ENCODE results near the gene BCL7A.

BCL7A gene

GRCh38 chr12:122086641-122087285, 65.1 kb downstream of the BCL7A start:
- Histone ChIP-seq H4K20me1 (ENCODE audit: insufficient read depth, low read length) (no peaks in the 10 kb centered on the region), H3K4me1 (ENCODE audit: insufficient read depth, low read length, severe bottlenecking) (peaks cover 25% of the 10 kb centered on the region), H3K27ac (ENCODE audit: low read depth, low read length, poor library complexity, severe bottlenecking) (no peak overlapping the region), H3K4me2 (ENCODE audit: low read length) (no peak overlapping the region), H3K27me3 (ENCODE audit: insufficient read depth, low read length) (no peaks in the 10 kb centered on the region), H3K36me3 (ENCODE audit: insufficient read depth, low read length) (peaks cover 24% of the 10 kb centered on the region), H2AFZ (ENCODE audit: low read length) (no peak overlapping the region), H3K9me2 (ENCODE audit: low read depth, low read length) (no peaks in the 10 kb centered on the region), H3K79me2 (ENCODE audit: insufficient read depth, low read length) (no peaks in the 10 kb centered on the region), H3K4me3 (ENCODE audit: low read depth, low read length, poor library complexity, severe bottlenecking) (no peak overlapping the region), H3F3A (ENCODE audit: insufficient read depth, low read length) (no peaks in the 10 kb centered on the region; the same call in 1 of the 2 replicates), H3K9ac (ENCODE audit: low read length) (no peak overlapping the region), H3K9me3 (ENCODE audit: low read length) (no peaks in the 10 kb centered on the region)
- no peak for TF ChIP-seq CTCF (IDR thresholded peaks at IDR 0.05; ENCODE audit: low read length)
- TF ChIP-seq EZH2 (IDR thresholded peaks at IDR 0.05; ENCODE audit: borderline replicate concordance, low read length), result no peak

GRCh38 chr12:122087431-122088178, 65.9 kb downstream of the BCL7A start:
- Histone ChIP-seq H3K79me2 (ENCODE audit: insufficient read depth, low read length) (no peaks in the 10 kb centered on the region), H3K9me2 (ENCODE audit: low read depth, low read length) (no peaks in the 10 kb centered on the region), H3F3A (ENCODE audit: insufficient read depth, low read length) (no peaks in the 10 kb centered on the region), H3K4me3 (ENCODE audit: low read depth, low read length, poor library complexity, severe bottlenecking) (no peak overlapping the region), H3K27me3 (ENCODE audit: insufficient read depth, low read length) (no peaks in the 10 kb centered on the region), H3K4me2 (ENCODE audit: low read length) (no peak overlapping the region), H3K4me1 (ENCODE audit: insufficient read depth, low read length, severe bottlenecking) (peaks cover 16% of the 10 kb centered on the region), H3K36me3 (ENCODE audit: insufficient read depth, low read length) (peaks cover 24% of the 10 kb centered on the region), H2AFZ (ENCODE audit: low read length) (no peak overlapping the region), H3K27ac (ENCODE audit: low read depth, low read length, poor library complexity, severe bottlenecking) (no peak overlapping the region), H3K9me3 (ENCODE audit: low read length) (no peaks in the 10 kb centered on the region), H4K20me1 (ENCODE audit: insufficient read depth, low read length) (no peaks in the 10 kb centered on the region), H3K9ac (ENCODE audit: low read length) (no peak overlapping the region)
- no peak for TF ChIP-seq CTCF (IDR thresholded peaks at IDR 0.05; ENCODE audit: low read length)
- no peak for TF ChIP-seq EZH2 (IDR thresholded peaks at IDR 0.05; ENCODE audit: borderline replicate concordance, low read length)

GRCh38 chr12:122088179-122088810, 66.6 kb downstream of the BCL7A start:
- Histone ChIP-seq H3K4me1 (ENCODE audit: insufficient read depth, low read length, severe bottlenecking) (peaks cover 11% of the 10 kb centered on the region), H4K20me1 (ENCODE audit: insufficient read depth, low read length) (no peaks in the 10 kb centered on the region), H3K79me2 (ENCODE audit: insufficient read depth, low read length) (no peaks in the 10 kb centered on the region), H3K36me3 (ENCODE audit: insufficient read depth, low read length) (peaks cover 24% of the 10 kb centered on the region), H3K4me2 (ENCODE audit: low read length) (no peak overlapping the region), H3K9me2 (ENCODE audit: low read depth, low read length) (no peaks in the 10 kb centered on the region), H3K27me3 (ENCODE audit: insufficient read depth, low read length) (no peaks in the 10 kb centered on the region), H3F3A (ENCODE audit: insufficient read depth, low read length) (no peaks in the 10 kb centered on the region), H3K4me3 (ENCODE audit: low read depth, low read length, poor library complexity, severe bottlenecking) (no peak overlapping the region), H3K27ac (ENCODE audit: low read depth, low read length, poor library complexity, severe bottlenecking) (no peak overlapping the region), H2AFZ (ENCODE audit: low read length) (no peak overlapping the region), H3K9ac (ENCODE audit: low read length) (no peak overlapping the region), H3K9me3 (ENCODE audit: low read length) (no peaks in the 10 kb centered on the region)
- TF ChIP-seq CTCF (IDR thresholded peaks at IDR 0.05; ENCODE audit: low read length) (no peak), EZH2 (IDR thresholded peaks at IDR 0.05; ENCODE audit: borderline replicate concordance, low read length) (no peak)

Data from OCI-LY1 (cell line).